Neural cell (in vitro differentiated cells): ENCODE data around the gene SLC6A18.

Experiments
- POLR2AphosphoS5 ChIP-seq: IDR thresholded peaks from 2 replicates; pipeline ENCODE4 v1.6.1; 2012
- RAD21 ChIP-seq: fragments of 450-650 bp; conservative IDR thresholded peaks from 2 replicates; pipeline ENCODE4 v1.6.1; 2014; ENCODE audit warnings: antibody characterized with exemption, mild to moderate bottlenecking, moderate library complexity
- TF ChIP-seq, protein P1 (sequence below): fragments of 450-650 bp; IDR thresholded peaks from 2 replicates; pipeline ENCODE4 v1.5.1; 2014; ENCODE audit warnings: antibody characterized with exemption, mild to moderate bottlenecking, moderate library complexity; ENCODE audit not compliant: poor library complexity, severe bottlenecking

DNA sequence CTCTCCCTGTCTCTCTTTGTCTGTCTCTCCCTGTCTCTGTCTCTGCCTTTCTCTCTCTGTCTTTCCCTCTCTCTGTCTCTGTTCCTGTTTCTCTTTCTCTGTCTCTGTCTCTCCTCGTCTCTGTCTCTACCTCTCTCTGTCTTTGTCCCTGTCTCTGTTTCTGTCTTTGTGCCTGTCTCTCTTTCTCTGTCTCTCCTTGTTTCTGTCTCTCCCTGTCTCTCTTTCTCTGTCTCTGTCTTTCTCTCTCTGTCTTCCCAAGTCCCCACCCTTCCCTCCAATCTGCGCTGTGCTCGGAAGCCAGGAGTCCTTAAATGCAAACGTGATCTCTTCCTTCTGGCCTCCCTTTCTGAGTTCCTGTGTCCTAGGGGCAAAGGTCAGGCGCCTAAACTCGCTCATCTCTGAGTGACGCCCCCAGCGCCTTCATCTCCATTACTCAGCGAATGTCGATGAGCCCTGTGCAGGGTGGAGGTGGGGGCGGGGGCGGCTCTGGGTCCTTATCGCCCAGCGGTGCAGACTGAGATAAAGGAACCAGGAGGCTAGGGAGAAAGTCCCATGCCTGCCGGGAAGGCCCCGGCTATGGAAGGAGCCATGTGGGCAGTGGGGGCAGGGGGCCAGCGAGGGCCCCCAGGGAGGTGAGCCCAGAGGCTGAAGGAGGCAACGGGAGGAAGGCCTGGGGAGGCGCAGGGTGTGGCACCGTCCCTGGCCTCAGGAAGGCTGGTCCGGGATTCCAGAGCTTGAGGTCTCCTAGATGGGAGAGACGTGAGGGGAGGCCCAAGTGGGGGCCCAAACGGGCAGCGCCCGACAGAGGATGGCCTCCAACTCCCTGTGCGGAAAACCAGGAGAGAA is 25.3 kb upstream of the SLC6A18 start:
- TF ChIP-seq RAD21 (no peak), POLR2AphosphoS5 (no peak)
- TF ChIP-seq, protein P1, sequence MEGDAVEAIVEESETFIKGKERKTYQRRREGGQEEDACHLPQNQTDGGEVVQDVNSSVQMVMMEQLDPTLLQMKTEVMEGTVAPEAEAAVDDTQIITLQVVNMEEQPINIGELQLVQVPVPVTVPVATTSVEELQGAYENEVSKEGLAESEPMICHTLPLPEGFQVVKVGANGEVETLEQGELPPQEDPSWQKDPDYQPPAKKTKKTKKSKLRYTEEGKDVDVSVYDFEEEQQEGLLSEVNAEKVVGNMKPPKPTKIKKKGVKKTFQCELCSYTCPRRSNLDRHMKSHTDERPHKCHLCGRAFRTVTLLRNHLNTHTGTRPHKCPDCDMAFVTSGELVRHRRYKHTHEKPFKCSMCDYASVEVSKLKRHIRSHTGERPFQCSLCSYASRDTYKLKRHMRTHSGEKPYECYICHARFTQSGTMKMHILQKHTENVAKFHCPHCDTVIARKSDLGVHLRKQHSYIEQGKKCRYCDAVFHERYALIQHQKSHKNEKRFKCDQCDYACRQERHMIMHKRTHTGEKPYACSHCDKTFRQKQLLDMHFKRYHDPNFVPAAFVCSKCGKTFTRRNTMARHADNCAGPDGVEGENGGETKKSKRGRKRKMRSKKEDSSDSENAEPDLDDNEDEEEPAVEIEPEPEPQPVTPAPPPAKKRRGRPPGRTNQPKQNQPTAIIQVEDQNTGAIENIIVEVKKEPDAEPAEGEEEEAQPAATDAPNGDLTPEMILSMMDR, result no peak
